Measurements from ENCODE around the gene BAHCC1.

DNA sequence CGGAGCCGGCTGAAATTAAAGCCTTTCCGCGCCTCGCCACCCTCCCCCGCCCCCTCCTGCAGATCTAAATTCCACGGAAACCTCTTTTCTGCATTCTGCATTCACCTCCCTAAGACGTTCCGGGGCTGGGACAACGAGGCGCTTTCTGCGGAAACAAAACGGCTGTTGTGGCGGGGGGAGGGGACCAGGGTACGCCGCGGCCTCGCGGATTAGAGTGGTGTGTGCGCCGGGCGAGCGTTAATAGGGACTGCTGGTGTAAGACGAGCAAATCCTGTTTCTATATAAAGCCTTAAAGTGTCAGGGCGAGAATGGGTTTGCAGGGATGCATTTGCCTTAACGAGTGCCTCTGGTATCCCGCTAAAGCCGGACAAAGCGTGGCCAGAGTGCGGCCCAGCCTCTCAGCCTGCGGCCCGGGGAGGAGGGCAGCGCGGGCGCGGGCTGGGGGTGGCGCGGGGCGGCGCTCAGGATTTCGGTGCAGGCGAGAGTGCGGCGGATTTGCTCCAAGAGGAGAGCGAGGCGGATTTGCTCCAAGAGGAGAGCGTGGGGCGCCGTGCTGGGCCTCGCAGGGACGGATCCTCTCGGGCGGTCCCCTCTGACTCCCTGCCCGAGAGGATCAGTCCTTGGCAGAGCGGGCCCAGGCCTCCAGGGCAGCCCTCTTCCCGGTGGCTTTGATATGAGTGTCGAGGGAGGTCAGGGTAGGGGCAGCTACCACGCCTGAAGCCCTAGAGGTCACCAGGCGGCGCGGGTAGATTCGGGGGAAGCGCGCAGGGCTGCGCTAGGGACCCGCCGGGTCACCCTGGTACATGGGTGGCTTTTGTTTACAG is 5.1 kb downstream of the BAHCC1 start:
- TF ChIP-seq, protein P1, sequence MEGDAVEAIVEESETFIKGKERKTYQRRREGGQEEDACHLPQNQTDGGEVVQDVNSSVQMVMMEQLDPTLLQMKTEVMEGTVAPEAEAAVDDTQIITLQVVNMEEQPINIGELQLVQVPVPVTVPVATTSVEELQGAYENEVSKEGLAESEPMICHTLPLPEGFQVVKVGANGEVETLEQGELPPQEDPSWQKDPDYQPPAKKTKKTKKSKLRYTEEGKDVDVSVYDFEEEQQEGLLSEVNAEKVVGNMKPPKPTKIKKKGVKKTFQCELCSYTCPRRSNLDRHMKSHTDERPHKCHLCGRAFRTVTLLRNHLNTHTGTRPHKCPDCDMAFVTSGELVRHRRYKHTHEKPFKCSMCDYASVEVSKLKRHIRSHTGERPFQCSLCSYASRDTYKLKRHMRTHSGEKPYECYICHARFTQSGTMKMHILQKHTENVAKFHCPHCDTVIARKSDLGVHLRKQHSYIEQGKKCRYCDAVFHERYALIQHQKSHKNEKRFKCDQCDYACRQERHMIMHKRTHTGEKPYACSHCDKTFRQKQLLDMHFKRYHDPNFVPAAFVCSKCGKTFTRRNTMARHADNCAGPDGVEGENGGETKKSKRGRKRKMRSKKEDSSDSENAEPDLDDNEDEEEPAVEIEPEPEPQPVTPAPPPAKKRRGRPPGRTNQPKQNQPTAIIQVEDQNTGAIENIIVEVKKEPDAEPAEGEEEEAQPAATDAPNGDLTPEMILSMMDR (conservative IDR thresholded peaks at IDR 0.05 in 1 of 2, IDR thresholded peaks at IDR 0.05 in 1 of 2; ENCODE audit: low read depth in 1 of 2, low read length in 2 of 2) = no peak
- TF ChIP-seq EZH2 (IDR thresholded peaks at IDR 0.05; ENCODE audit: low read length, missing control alignments) = no peak
